ENCODE data around the gene BTN1A1.
"Not testable (repeated sequence)": the region's sequence is repeated elsewhere in the genome, so short reads cannot be mapped to it uniquely, and the experiment has no call there.

Gene BTN1A1

DNA sequence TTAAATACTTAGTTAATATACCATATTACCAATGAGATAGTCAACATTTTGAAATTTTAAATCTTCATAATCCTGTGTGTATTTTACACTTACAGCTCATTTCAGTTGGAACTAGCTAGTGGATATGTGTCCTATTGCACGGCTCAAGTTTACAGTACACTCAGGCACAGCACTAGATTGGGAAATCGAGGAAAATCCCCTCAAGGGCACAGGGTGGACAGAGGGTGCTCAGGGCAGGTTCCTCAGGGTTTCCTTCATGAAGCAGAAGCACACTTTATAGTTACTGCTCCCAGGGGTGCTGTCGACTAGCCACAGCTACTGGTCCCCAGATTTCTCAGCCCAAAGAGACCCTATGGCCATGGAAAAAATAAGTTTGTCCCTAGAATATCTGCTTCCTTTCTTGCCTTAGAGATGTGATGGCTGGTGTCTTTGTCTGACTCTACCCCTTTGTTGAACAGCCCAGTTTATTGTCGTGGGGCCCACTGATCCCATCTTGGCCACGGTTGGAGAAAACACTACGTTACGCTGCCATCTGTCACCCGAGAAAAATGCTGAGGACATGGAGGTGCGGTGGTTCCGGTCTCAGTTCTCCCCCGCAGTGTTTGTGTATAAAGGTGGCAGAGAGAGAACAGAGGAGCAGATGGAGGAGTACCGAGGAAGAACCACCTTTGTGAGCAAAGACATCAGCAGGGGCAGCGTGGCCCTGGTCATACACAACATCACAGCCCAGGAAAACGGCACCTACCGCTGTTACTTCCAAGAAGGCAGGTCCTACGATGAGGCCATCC is 40.9 kb upstream of the BTN1A1 start:
- ChIA-PET POLR2A (ENCODE audit: low non-redundant PET) (no interaction called here), CTCF (interaction anchor here (0.6 kb wide), 1 partner anchor 635 kb away, joined by 5 read pairs; no protein-coding TSS in a partner anchor)
- 0 out of 2 replicates have a peak overlapping the region, but pooled peaks have one; percentile 8 for H3K27ac ChIP-seq
- DNase-seq (ENCODE audit: low spot score), result no peak
- no peak for TF ChIP-seq CTCF (conservative IDR thresholded peaks at IDR 0.05; ENCODE audit: low read depth)

DNA sequence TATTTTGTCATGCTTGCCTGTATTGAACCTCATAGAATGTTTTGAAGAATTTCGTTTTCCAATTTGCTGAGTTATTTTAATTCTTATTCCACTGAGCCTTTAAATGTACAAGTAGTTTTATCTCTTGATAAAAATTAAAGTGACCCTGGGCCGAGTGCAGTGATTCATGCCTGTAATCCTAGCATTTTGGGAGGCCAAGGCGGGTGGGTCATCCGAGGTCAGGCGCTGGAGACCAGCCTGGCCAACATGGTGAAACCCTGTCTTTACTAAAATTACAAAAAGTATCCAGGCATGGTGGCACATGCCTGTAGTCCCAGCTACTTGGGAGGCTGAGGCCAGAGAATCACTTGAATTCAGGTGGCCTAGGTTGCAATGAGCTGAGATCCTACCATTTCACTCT is 38.8 kb upstream of the BTN1A1 start:
- H3K27ac ChIP-seq; DNase-seq (ENCODE audit: low spot score); POLR2A ChIA-PET (ENCODE audit: low non-redundant PET); CTCF ChIA-PET: not testable (repeated sequence)

DNA sequence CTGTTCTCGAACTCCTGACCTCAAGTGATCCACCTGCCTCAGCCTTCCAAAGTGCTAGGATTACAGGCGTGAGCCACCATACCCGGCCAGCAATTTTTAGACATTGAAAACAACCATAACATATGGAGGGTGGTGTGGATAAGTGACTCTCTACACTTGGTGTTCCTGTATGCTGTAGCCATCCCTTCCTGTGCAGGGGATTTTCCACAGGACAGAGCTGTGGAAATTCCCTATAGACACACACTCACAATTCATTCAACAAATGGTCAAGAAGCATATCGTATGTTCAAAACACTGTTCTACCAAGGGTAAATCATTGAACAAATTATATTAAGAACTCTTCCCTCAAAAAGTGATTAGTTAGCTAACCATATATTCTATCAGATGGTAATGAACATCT is 36.1 kb upstream of the BTN1A1 start:
- POLR2A ChIA-PET (ENCODE audit: low non-redundant PET), result no interaction called here

GRCh38 chr6:26464416-26465131 is 35.5 kb upstream of the BTN1A1 start:
- no peak overlapping the region for H3K27ac ChIP-seq
- ChIA-PET CTCF (no interaction called here), POLR2A (ENCODE audit: low non-redundant PET) (no interaction called here)

More for the DNA sequence above, 36.1 kb upstream of the BTN1A1 start:
- TF ChIP-seq CTCF (conservative IDR thresholded peaks at IDR 0.05; ENCODE audit: low read depth), result no peak
- DNase-seq (ENCODE audit: low spot score), result no peak
- no peak overlapping the region for H3K27ac ChIP-seq
- CTCF ChIA-PET, result no interaction called here

GRCh38 chr6:26465776-26466175 is 34.3 kb upstream of the BTN1A1 start:
- TF ChIP-seq CTCF (conservative IDR thresholded peaks at IDR 0.05; ENCODE audit: low read depth), result no peak
- H3K27ac ChIP-seq, result no peak overlapping the region
- ChIA-PET CTCF (no interaction called here), POLR2A (ENCODE audit: low non-redundant PET) (no interaction called here)
- DNase-seq (ENCODE audit: low spot score), result no peak

More at GRCh38 chr6:26464416-26465131, 35.5 kb upstream of the BTN1A1 start:
- TF ChIP-seq CTCF (conservative IDR thresholded peaks at IDR 0.05; ENCODE audit: low read depth), result no peak
- DNase-seq (ENCODE audit: low spot score), result no peak

DNA sequence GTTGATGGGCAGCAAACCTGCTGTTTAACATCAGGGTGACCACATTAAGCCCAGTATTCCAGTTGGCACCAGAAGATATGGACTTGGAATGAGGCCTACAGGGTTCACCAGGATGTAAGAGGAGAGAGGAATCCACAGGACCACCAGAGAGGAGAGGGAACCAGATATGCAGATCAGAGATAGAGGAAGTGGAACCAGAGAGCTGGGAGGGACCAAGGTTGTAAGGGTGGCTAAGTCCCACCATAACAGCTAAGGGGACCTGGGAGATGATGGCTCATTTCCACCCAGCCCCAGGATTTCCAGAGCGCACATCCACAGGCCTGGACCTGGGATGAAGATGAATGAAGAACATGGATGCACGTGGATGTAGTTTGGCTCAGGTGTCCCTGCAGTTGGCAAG is 31.3 kb upstream of the BTN1A1 start:
- ChIA-PET CTCF (no interaction called here), POLR2A (ENCODE audit: low non-redundant PET) (no interaction called here)
- TF ChIP-seq CTCF (conservative IDR thresholded peaks at IDR 0.05; ENCODE audit: low read depth), result no peak
- no peak overlapping the region for H3K27ac ChIP-seq
- no peak for DNase-seq (ENCODE audit: low spot score)

- TF ChIP-seq CTCF (conservative IDR thresholded peaks at IDR 0.05; ENCODE audit: low read depth), result no peak
- H3K27ac ChIP-seq, result no peak overlapping the region
- ChIA-PET POLR2A (ENCODE audit: low non-redundant PET) (no interaction called here), CTCF (no interaction called here)
- DNase-seq (ENCODE audit: low spot score), result no peak
Measured at GRCh38 chr6:26470643-26471042, 29.5 kb upstream of the BTN1A1 start.
